ACHN (cell line): ENCODE data around the gene SLC30A1.
"Not testable (repeated sequence)": the region's sequence is repeated elsewhere in the genome, so short reads cannot be mapped to it uniquely, and the experiment has no call there.

Source experiments
- DNase-seq: peaks from one replicate; pipeline ENCODE4 v3.0.0-alpha.2; 2015
- in situ Hi-C: cut with HindIII; loops from 2 replicates; pipeline ENCODE4 v1.10.0; 2017; ENCODE audit warnings: low sequenced_read_pairs, low pct_ligation_motif_present, low pct_unique_long_range_greater_than_20kb

Gene SLC30A1

GRCh38 chr1:211578640-211579439 is at the start of gene SLC30A1:
SLC30A1 (minus strand) TSS chr1:211579161; CDS start chr1:211578612, 549 bp downstream.
- peak; percentile 99 for DNase-seq

GRCh38 chr1:211628417-211628816 is 49.5 kb upstream of the SLC30A1 start:
- DNase-seq, result no peak
- in situ Hi-C loops, result no loop called here

More at GRCh38 chr1:211578640-211579439, at the start of gene SLC30A1:
- in situ Hi-C loops, result no loop called here

- no peak for DNase-seq
- in situ Hi-C loops, result no loop called here
These were observed 48.3 kb upstream of the SLC30A1 start for GRCh38 chr1:211627259-211627658.

GRCh38 chr1:211625866-211626265 is 46.9 kb upstream of the SLC30A1 start:
- DNase-seq, in situ Hi-C loops: not testable (repeated sequence)

- peak; percentile 57 for DNase-seq
These were observed 46.1 kb upstream of the SLC30A1 start for GRCh38 chr1:211625040-211625439.

GRCh38 chr1:211623515-211623914 is 44.6 kb upstream of the SLC30A1 start:
- DNase-seq, result no peak
- in situ Hi-C loops, result no loop called here

More at GRCh38 chr1:211625040-211625439, 46.1 kb upstream of the SLC30A1 start:
- in situ Hi-C loops, result no loop called here

GRCh38 chr1:211621447-211622198 is 42.7 kb upstream of the SLC30A1 start:
- in situ Hi-C loops, result no loop called here
- DNase-seq, result no peak

GRCh38 chr1:211620097-211620496 is 41.1 kb upstream of the SLC30A1 start:
- DNase-seq, result no peak

GRCh38 chr1:211619033-211619996 is 40.4 kb upstream of the SLC30A1 start:
- in situ Hi-C loops, result no loop called here
- no peak for DNase-seq

More at GRCh38 chr1:211620097-211620496, 41.1 kb upstream of the SLC30A1 start:
- in situ Hi-C loops, result no loop called here

- in situ Hi-C loops, result no loop called here
- no peak for DNase-seq
These were observed 38.0 kb upstream of the SLC30A1 start for GRCh38 chr1:211616965-211617297.

- in situ Hi-C loops, result no loop called here
- DNase-seq, result no peak
These were observed 37.4 kb upstream of the SLC30A1 start for GRCh38 chr1:211616231-211616964.

- in situ Hi-C loops, result no loop called here
- no peak for DNase-seq
These were observed 35.7 kb upstream of the SLC30A1 start for GRCh38 chr1:211614615-211615014.

GRCh38 chr1:211613951-211614350 is 35.0 kb upstream of the SLC30A1 start:
- DNase-seq, result no peak
- in situ Hi-C loops, result no loop called here

- peak; percentile 68 for DNase-seq
- in situ Hi-C loops, result no loop called here
These were observed 34.4 kb upstream of the SLC30A1 start for GRCh38 chr1:211613108-211613947.

- DNase-seq, result no peak
- in situ Hi-C loops, result no loop called here
These were observed 33.8 kb upstream of the SLC30A1 start for GRCh38 chr1:211612786-211613107.

GRCh38 chr1:211611818-211612217 is 32.9 kb upstream of the SLC30A1 start:
- DNase-seq, result no peak
- in situ Hi-C loops, result no loop called here

- in situ Hi-C loops, result no loop called here
- DNase-seq, result no peak
These were observed 32.0 kb upstream of the SLC30A1 start for GRCh38 chr1:211610779-211611556.
